Vagina (tissue), 2 donors: Measurements from ENCODE around the gene RNF31. TPM values are rescaled to one million over a fixed set of nuclear protein-coding genes. Genes with fewer than 3 reads are reported as not detected.
"Not testable (repeated sequence)": the region's sequence is repeated elsewhere in the genome, so short reads cannot be mapped to it uniquely, and the experiment has no call there.

Source experiments
- DNase-seq, 2 donors: peaks; one replicate each; pipeline ENCODE4 v3.0.0-alpha.2; 2017; ENCODE audit errors: extremely low spot score in 2 of 2
- H3K27ac ChIP-seq: fragments of 200-600 bp; sonication (generic); one replicate; pipeline ENCODE4 v1.5.1; 2019
- H3K27me3 ChIP-seq: fragments of 200-600 bp; sonication (generic); one replicate; pipeline ENCODE4 v1.5.1; 2019
- H3K36me3 ChIP-seq, 2 donors: fragments of 200-600 bp; sonication (generic); one replicate each; pipeline ENCODE4 v1.5.1; 2017 to 2019
- H3K4me1 ChIP-seq: fragments of 200-600 bp; sonication (generic); one replicate; pipeline ENCODE4 v1.5.1; 2019
- H3K4me3 ChIP-seq, 2 donors: fragments of 200-600 bp; sonication (generic); 1 replicate in 1 of 2; 2 replicates in 1 of 2; pipeline ENCODE4 v1.5.1; 2016 to 2019
- H3K9me3 ChIP-seq: fragments of 200-600 bp; sonication (generic); one replicate; pipeline ENCODE4 v1.5.1; 2019
- CTCF ChIP-seq, 3 experiments: fragments of 450-650 bp in 2 of 3; fragments of 200-600 bp in 1 of 3; sonication (generic) in 1 of 3; IDR thresholded peaks; one replicate each; pipeline ENCODE4 v1.5.1; 2017 to 2019; ENCODE audit warnings: antibody characterized with exemption in 3 of 3, mild to moderate bottlenecking in 2 of 3, moderate library complexity in 2 of 3
- POLR2A ChIP-seq, 2 donors: fragments of 450-650 bp; IDR thresholded peaks; one replicate each; pipeline ENCODE4 v1.6.1; 2017; ENCODE audit warnings: antibody characterized with exemption in 2 of 2, mild to moderate bottlenecking in 2 of 2, moderate library complexity in 2 of 2
- POLR2AphosphoS5 ChIP-seq, 2 donors: sonication (generic); formaldehyde crosslinking; IDR thresholded peaks; one replicate each; pipeline ENCODE4 v1.9.0; 2017; ENCODE audit warnings: antibody characterized with exemption in 2 of 2, mild to moderate bottlenecking in 2 of 2, low read depth in 1 of 2; ENCODE audit not compliant: insufficient read depth in 1 of 2
- intact Hi-C: fragments of 100-400 bp; cut with DNase I; formaldehyde crosslinking; loops from one replicate; pipeline ENCODE4 v1.15.1; 2023
- total RNA-seq: library from RNA; depleted of rRNA; stranded (reverse); fragments of >200 nt; gene quantifications from one replicate; pipeline ENCODE4 v1.2.3, GENCODE V29; 2016

RNF31 gene
- total RNA-seq, 1 donor from 2014 or later, result 87.9 TPM

DNA sequence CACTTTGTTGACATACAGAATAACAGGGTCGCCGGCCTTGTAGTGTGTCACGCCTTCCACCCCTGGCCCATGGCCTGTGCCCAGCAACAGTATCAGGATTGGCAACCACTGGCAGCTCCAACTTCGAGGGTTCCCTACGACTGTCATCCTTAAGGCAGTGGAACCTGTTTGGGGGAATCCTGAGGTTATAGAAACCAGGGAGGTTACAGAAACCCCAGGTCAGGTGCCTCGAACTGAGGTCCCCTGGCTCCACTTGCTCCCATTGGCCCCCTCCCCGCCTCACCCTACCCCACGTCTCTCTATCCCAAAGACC lies 47.5 kb downstream of the RNF31 start:
- H3K36me3 ChIP-seq, result peaks cover 0 to 15% of the 10 kb centered on the region in 2 donors
- intact Hi-C loops, result no loop called here
- peak overlapping the region; percentile 65 to 72 for H3K4me3 ChIP-seq
- TF ChIP-seq CTCF (IDR thresholded peaks at IDR 0.05) (no peak), POLR2A (IDR thresholded peaks at IDR 0.05) (no peak), POLR2AphosphoS5 (IDR thresholded peaks at IDR 0.05; ENCODE audit: insufficient read depth in 1 of 2, low read depth in 1 of 2) (no peak)
- no peak for DNase-seq
- H3K9me3 ChIP-seq, result no peaks in the 10 kb centered on the region
- peak overlapping the region; percentile 95 for H3K27ac ChIP-seq
- H3K4me1 ChIP-seq, result peaks cover 39% of the 10 kb centered on the region
- no peaks in the 10 kb centered on the region for H3K27me3 ChIP-seq

- Histone ChIP-seq H3K9me3 (no peaks in the 10 kb centered on the region), H3K27me3 (no peaks in the 10 kb centered on the region), H3K36me3 (peaks cover 0 to 13% of the 10 kb centered on the region in 2 donors), H3K27ac (peak within 1 kb of the TSS; percentile 95), H3K4me1 (peaks cover 39% of the 10 kb centered on the region), H3K4me3 (peak within 1 kb of the TSS; percentile 65 to 72)
- intact Hi-C loops, result no loop called here
- peak in 1 of 2 donors; percentile 93 for DNase-seq
- peak in 1 of 2 donors; percentile 52 for TF ChIP-seq POLR2A (IDR thresholded peaks at IDR 0.05)
- no peak for TF ChIP-seq CTCF (IDR thresholded peaks at IDR 0.05)
- peak; percentile 81 to 94 for TF ChIP-seq POLR2AphosphoS5 (IDR thresholded peaks at IDR 0.05; ENCODE audit: insufficient read depth in 1 of 2, low read depth in 1 of 2)
These were observed 48.1 kb downstream of the RNF31 start, which contains the start of gene TM9SF1 for GRCh38 chr14:24195186-24196070. Gene TM9SF1, minus strand, starts transcription at chr14:24195441. Its CDS starts 422 bp downstream, at chr14:24195019.

DNA sequence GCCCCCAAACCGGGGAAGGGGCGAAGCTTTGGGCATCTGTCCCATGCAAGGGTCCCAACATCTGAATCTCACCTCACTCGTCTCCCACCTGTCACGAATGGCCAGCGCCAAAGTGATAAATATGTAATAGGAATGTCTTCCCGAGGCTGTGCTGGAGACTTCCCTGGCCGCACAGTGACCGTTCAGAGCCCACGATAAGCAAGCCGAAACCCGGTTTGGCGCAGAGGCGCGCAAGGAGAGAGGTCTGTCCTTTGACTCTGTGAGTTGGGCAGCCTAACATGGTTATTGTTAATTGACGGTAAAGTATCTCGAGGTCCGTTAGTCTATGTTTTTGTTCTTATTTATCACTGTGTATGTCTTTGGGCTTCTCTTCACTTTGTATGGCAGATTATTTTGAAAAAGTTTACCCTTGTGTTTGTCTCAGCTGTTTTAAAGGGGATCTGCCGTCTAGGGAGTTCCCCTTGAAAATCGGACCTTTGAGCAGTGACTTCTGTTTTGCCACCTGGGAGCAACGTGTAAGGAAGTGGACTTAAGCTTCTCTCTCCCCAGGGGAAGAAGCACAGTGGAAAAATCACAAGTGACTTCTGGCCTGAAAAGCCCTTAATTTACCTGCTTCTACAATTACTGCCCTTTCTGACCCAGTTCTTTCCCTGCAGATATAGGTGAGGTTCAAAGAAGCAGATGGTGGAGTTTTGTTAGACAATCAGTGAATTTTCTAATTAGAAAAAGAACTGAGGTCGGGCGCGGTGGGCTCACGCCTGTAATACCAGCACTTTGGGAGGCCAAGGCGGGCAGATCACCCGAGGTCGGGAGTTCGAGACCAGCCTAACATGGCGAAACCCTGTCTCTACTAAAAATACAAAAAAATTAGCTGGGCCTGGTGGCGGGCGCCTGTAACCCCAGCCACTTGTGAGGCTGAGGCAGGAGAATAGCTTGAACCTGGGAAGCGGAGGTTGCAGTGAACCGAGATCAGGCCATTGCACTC lies 49.1 kb downstream of the RNF31 start:
- intact Hi-C loops, result no loop called here
- H3K27ac ChIP-seq, result peak overlapping the region; percentile 95
- TF ChIP-seq POLR2AphosphoS5 (IDR thresholded peaks at IDR 0.05; ENCODE audit: insufficient read depth in 1 of 2, low read depth in 1 of 2), result no peak
- H3K27me3 ChIP-seq, result no peaks in the 10 kb centered on the region
- peak overlapping the region; percentile 65 to 72 for H3K4me3 ChIP-seq
- peaks cover 39% of the 10 kb centered on the region for H3K4me1 ChIP-seq
- DNase-seq, result no peak
- peaks cover 0 to 18% of the 10 kb centered on the region in 2 donors for H3K36me3 ChIP-seq
- H3K9me3 ChIP-seq, result no peaks in the 10 kb centered on the region

DNA sequence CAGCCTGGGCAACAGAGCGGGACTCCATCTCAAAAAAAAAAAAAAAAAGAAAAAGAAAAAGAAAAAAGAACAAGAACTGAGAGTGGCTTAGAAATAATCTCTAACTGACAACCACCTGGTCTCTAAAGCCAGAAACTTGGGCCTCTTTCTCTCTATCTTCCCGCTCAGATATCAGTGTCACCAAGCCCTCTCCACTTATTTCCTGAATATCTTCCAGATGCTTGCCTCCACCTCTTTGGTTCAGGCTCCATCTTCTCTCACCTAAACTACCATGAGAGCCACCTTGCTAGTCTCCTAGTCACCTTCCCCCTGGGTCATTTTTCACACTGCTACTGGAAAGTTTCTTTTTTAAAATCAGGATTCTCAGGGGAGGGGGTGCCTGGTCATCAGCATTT lies 49.8 kb downstream of the RNF31 start:
- no peak for DNase-seq
- intact Hi-C loops, result no loop called here
- no peak for TF ChIP-seq POLR2A (IDR thresholded peaks at IDR 0.05)
- TF ChIP-seq POLR2AphosphoS5 (IDR thresholded peaks at IDR 0.05; ENCODE audit: insufficient read depth in 1 of 2, low read depth in 1 of 2), result no peak
- TF ChIP-seq CTCF (IDR thresholded peaks at IDR 0.05), result no peak
- H3K4me1 ChIP-seq, result peaks cover 39% of the 10 kb centered on the region
- no peak overlapping the region for H3K4me3 ChIP-seq
- H3K9me3 ChIP-seq, result no peaks in the 10 kb centered on the region
- no peaks in the 10 kb centered on the region for H3K27me3 ChIP-seq
- H3K27ac ChIP-seq, result no peak overlapping the region
- H3K36me3 ChIP-seq, result peaks cover 0 to 18% of the 10 kb centered on the region in 2 donors

- TF ChIP-seq POLR2AphosphoS5 (IDR thresholded peaks at IDR 0.05; ENCODE audit: insufficient read depth in 1 of 2, low read depth in 1 of 2) (no peak), CTCF (IDR thresholded peaks at IDR 0.05) (no peak), POLR2A (IDR thresholded peaks at IDR 0.05) (no peak)
- H3K27me3 ChIP-seq, result no peaks in the 10 kb centered on the region
- peaks cover 36% of the 10 kb centered on the region for H3K4me1 ChIP-seq
- no peak overlapping the region for H3K4me3 ChIP-seq
- H3K9me3 ChIP-seq, result no peaks in the 10 kb centered on the region
- H3K27ac ChIP-seq, result no peak overlapping the region
- H3K36me3 ChIP-seq, result peaks cover 0 to 9% of the 10 kb centered on the region in 2 donors
- intact Hi-C loops, result no loop called here
- no peak for DNase-seq
These were observed 51.7 kb downstream of the RNF31 start for GRCh38 chr14:24198814-24199524.

DNA sequence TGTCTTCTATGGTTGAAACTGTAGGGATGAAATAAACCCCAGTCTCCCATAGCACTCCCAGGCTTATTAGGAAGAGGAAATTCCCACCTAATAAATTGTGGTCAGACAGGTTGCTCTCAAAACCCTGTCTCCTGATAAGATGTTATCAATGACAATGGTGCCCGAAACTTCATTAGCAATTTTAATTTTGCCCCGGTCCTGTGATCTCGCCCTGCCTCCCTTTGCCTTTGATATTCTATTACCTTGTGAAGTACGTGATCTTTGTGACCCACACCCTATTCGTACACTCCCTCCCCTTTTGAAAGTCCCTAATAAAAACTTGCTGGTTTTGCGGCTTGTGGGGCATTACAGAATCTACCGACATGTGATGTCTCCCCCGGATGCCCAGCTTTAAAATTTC lies 55.2 kb downstream of the RNF31 start:
- intact Hi-C loops, H3K27me3 ChIP-seq, H3K9me3 ChIP-seq, H3K4me3 ChIP-seq, H3K4me1 ChIP-seq, H3K27ac ChIP-seq, DNase-seq: not testable (repeated sequence)
- H3K36me3 ChIP-seq, result peaks cover 0 to 14% of the 10 kb centered on the region in 2 donors

DNA sequence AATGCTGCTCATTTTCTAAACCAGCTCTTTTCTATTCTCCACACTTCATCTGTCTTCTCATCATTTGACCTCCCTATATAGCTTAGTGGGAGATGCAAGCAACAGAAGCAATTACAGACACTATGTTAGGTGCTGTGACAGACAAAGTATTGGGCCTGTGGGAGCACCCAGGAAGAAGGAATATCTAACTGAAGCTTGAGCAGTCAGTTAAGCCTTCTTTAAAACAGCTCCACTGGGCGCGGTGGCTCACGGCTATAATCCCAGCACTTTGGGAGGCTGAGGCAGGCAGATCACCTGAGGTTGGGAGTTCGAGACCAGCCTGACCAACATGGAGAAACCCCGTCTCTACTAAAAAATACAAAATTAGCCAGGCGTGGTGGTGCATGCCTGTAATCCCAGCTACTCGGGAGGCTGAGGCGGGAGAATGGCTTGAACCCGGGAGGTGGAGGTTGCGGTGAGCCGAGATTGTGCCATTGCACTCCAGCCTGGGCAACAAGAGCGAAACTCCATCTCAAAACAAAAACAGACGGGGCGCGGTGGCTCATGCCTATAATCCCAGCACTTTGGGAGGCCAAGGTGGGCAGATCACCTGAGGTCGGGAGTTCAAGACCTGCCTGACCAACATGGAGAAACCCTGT lies 56.1 kb downstream of the RNF31 start:
- intact Hi-C loops, H3K27ac ChIP-seq, H3K4me1 ChIP-seq, H3K4me3 ChIP-seq, H3K27me3 ChIP-seq, H3K9me3 ChIP-seq, DNase-seq: not testable (repeated sequence)
- peaks cover 0 to 14% of the 10 kb centered on the region in 2 donors for H3K36me3 ChIP-seq
